Stimulated activated CD4-positive, alpha-beta T cell treated with anti-CD3 and anti-CD28 coated beads, Interleukin-12 subunit alpha, Interleukin-12 subunit beta, amount 100 ng/mL, for 4 hours (primary cell): ENCODE results near the gene TNRC18.

Experiments used
- DNase-seq: peaks from one replicate; pipeline ENCODE4 v3.0.0-alpha.2; 2020

Gene TNRC18

GRCh38 chr7:5396999-5397663 is 26.5 kb downstream of the TNRC18 start:
- DNase-seq, result peak; percentile 74

- DNase-seq, result peak; percentile 42
Measured at GRCh38 chr7:5396542-5396941, 27.1 kb downstream of the TNRC18 start.

GRCh38 chr7:5395246-5395645 is 28.4 kb downstream of the TNRC18 start:
- DNase-seq, result no peak

- no peak for DNase-seq
Measured at GRCh38 chr7:5394264-5395105, 29.1 kb downstream of the TNRC18 start.

- no peak for DNase-seq
Measured at GRCh38 chr7:5393748-5394147, 29.9 kb downstream of the TNRC18 start.

- no peak for DNase-seq
Measured at GRCh38 chr7:5393328-5393727, 30.3 kb downstream of the TNRC18 start.

GRCh38 chr7:5390918-5391317 is 32.7 kb downstream of the TNRC18 start:
- no peak for DNase-seq

GRCh38 chr7:5388905-5389433 is 34.7 kb downstream of the TNRC18 start:
- no peak for DNase-seq

GRCh38 chr7:5388273-5388901 is 35.2 kb downstream of the TNRC18 start:
- no peak for DNase-seq

- no peak for DNase-seq
Measured at GRCh38 chr7:5387711-5388245, 35.9 kb downstream of the TNRC18 start.

- DNase-seq, result no peak
Measured at GRCh38 chr7:5384618-5385017, 39.0 kb downstream of the TNRC18 start.

GRCh38 chr7:5383314-5384098 is 40.1 kb downstream of the TNRC18 start:
- no peak for DNase-seq

GRCh38 chr7:5382281-5382892 is 41.2 kb downstream of the TNRC18 start:
- DNase-seq, result no peak

- DNase-seq, result no peak
Measured at GRCh38 chr7:5381071-5381772, 42.4 kb downstream of the TNRC18 start.

- DNase-seq, result no peak
Measured at GRCh38 chr7:5380350-5381070, 43.1 kb downstream of the TNRC18 start.

GRCh38 chr7:5379546-5379945 is 44.1 kb downstream of the TNRC18 start:
- DNase-seq, result no peak

- DNase-seq, result no peak
Measured at GRCh38 chr7:5377816-5378215, 45.8 kb downstream of the TNRC18 start.

GRCh38 chr7:5377279-5377678 is 46.4 kb downstream of the TNRC18 start:
- no peak for DNase-seq

GRCh38 chr7:5375925-5376324 is 47.7 kb downstream of the TNRC18 start:
- DNase-seq, result no peak

GRCh38 chr7:5374464-5374863 is 49.2 kb downstream of the TNRC18 start:
- DNase-seq, result no peak

GRCh38 chr7:5373300-5373699 is 50.3 kb downstream of the TNRC18 start:
- no peak for DNase-seq
